ENCODE measurements around the gene ANKRD13C.

DNA sequence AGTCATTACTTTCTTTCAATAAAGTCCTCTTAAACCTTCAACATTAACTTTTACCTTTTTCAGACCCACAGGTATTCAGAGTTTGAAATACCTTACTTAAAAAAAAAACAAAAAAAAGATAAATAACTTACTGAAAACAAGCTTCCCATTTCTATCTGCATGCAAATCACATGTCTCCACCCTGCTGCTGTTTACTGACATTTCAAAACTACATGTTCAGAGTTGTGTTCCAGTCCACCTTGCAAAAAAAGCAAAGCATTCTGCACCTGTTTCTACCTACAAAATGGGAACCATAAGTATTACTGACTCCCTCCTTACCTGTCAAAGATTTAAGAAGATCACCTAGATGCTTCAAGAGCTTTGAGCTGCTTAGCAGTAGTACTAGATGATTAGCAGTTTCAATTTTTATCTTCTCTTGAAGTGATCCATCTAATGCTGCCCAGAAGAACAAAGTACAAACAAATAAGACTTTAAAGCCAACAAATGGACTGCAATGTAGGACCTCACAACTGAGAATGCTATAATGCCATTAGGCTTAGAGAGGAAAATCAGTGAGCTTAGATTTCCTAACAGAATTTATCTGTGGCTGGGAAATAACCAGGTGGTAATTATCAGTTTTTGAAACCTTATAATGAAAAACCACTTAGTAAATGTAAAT is 61.2 kb downstream of the ANKRD13C start:
- TF ChIP-seq POLR2A (IDR thresholded peaks at IDR 0.05) (no peak), POLR2AphosphoS5 (IDR thresholded peaks at IDR 0.05) (no peak)
- TF ChIP-seq, protein P1, sequence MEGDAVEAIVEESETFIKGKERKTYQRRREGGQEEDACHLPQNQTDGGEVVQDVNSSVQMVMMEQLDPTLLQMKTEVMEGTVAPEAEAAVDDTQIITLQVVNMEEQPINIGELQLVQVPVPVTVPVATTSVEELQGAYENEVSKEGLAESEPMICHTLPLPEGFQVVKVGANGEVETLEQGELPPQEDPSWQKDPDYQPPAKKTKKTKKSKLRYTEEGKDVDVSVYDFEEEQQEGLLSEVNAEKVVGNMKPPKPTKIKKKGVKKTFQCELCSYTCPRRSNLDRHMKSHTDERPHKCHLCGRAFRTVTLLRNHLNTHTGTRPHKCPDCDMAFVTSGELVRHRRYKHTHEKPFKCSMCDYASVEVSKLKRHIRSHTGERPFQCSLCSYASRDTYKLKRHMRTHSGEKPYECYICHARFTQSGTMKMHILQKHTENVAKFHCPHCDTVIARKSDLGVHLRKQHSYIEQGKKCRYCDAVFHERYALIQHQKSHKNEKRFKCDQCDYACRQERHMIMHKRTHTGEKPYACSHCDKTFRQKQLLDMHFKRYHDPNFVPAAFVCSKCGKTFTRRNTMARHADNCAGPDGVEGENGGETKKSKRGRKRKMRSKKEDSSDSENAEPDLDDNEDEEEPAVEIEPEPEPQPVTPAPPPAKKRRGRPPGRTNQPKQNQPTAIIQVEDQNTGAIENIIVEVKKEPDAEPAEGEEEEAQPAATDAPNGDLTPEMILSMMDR (IDR thresholded peaks at IDR 0.05) = no peak
